ENCODE measurements around the gene TMEM52. TPM values are rescaled to one million over a fixed set of nuclear protein-coding genes. Genes with fewer than 3 reads are reported as not detected.
A peak's percentile ranks its signal among the peaks of the same experiment; 100 is the strongest.

The TMEM52 gene
- total and polyA plus RNA-seq, 3 experiments from 2014 or later = 0.32 to 1.4 (median 0.94) TPM

- Mint-ChIP-seq H3K9me3 (no peaks in the 10 kb centered on the region), H3K27ac (no peak overlapping the region), H3K4me1 (peaks cover 0 to 7% (median 0%) of the 10 kb centered on the region in 3 donors), H3K4me3 (no peak overlapping the region), H3K27me3 (no peaks in the 10 kb centered on the region), H3K36me3 (no peaks in the 10 kb centered on the region)
- peaks cover 12% of the 10 kb centered on the region for H3K4me1 ChIP-seq (ENCODE audit: insufficient read depth, low read length)
- no peak overlapping the region for H3K4me3 ChIP-seq (ENCODE audit: low read length)
- H3K27ac ChIP-seq (ENCODE audit: low read depth, low read length) = no peak overlapping the region
- no peaks in the 10 kb centered on the region for H3K27me3 ChIP-seq (ENCODE audit: insufficient read depth, low read length, poor library complexity, severe bottlenecking)
- no peaks in the 10 kb centered on the region for H3K36me3 ChIP-seq (ENCODE audit: insufficient read depth, low read length)
- ChIA-PET CTCF (interaction anchor here (0.7 kb wide), 1 partner anchor 14 kb away, joined by 3 read pairs; no protein-coding TSS in a partner anchor), POLR2A (no interaction called here)
- no peaks in the 10 kb centered on the region for H3K9me3 ChIP-seq (ENCODE audit: low read length)
- no peak for DNase-seq
Observed at GRCh38 chr1:1922956-1923833, 4.1 kb upstream of the TMEM52 start.

- ChIA-PET POLR2A (no interaction called here), CTCF (no interaction called here)
- Mint-ChIP-seq H3K4me1 (peaks cover 0 to 8% (median 3%) of the 10 kb centered on the region in 3 donors), H3K36me3 (no peaks in the 10 kb centered on the region), H3K27ac (peak overlapping the region in 1 of 8 donors; percentile 42), H3K9me3 (no peaks in the 10 kb centered on the region), H3K27me3 (no peaks in the 10 kb centered on the region), H3K4me3 (no peak overlapping the region)
- no peak overlapping the region for H3K4me3 ChIP-seq (ENCODE audit: low read length)
- H3K9me3 ChIP-seq (ENCODE audit: low read length) = no peaks in the 10 kb centered on the region
- H3K27me3 ChIP-seq (ENCODE audit: insufficient read depth, low read length, poor library complexity, severe bottlenecking) = no peaks in the 10 kb centered on the region
- no peak overlapping the region for H3K27ac ChIP-seq (ENCODE audit: low read depth, low read length)
- H3K36me3 ChIP-seq (ENCODE audit: insufficient read depth, low read length) = no peaks in the 10 kb centered on the region
- no peak for DNase-seq
- peaks cover 18% of the 10 kb centered on the region for H3K4me1 ChIP-seq (ENCODE audit: insufficient read depth, low read length)
Observed at GRCh38 chr1:1922702-1922955, 3.5 kb upstream of the TMEM52 start.

GRCh38 chr1:1921901-1922701, 3.0 kb upstream of the TMEM52 start:
- Mint-ChIP-seq H3K4me1 (peaks cover 0 to 8% (median 3%) of the 10 kb centered on the region in 3 donors), H3K27ac (peak overlapping the region in 3 of 8 donors; percentile 42 to 63 (median 58)), H3K36me3 (no peaks in the 10 kb centered on the region), H3K4me3 (no peak overlapping the region), H3K27me3 (no peaks in the 10 kb centered on the region), H3K9me3 (no peaks in the 10 kb centered on the region)
- Histone ChIP-seq H3K4me1 (ENCODE audit: insufficient read depth, low read length) (peaks cover 18% of the 10 kb centered on the region), H3K36me3 (ENCODE audit: insufficient read depth, low read length) (no peaks in the 10 kb centered on the region), H3K27ac (ENCODE audit: low read depth, low read length) (no peak overlapping the region), H3K27me3 (ENCODE audit: insufficient read depth, low read length, poor library complexity, severe bottlenecking) (no peaks in the 10 kb centered on the region), H3K9me3 (ENCODE audit: low read length) (no peaks in the 10 kb centered on the region), H3K4me3 (ENCODE audit: low read length) (no peak overlapping the region)
- DNase-seq = no peak
- ChIA-PET CTCF (no interaction called here), POLR2A (no interaction called here)

GRCh38 chr1:1921459-1921862, 2.4 kb upstream of the TMEM52 start:
- no peaks in the 10 kb centered on the region for H3K27me3 Mint-ChIP-seq
- CTCF ChIA-PET = interaction anchor here (0.8 to 1.0 kb wide), 2 partner anchors 12 to 123 kb away, joined by 3 to 4 read pairs; no protein-coding TSS in a partner anchor
- no peak overlapping the region for H3K4me3 Mint-ChIP-seq
- H3K27me3 ChIP-seq (ENCODE audit: insufficient read depth, low read length, poor library complexity, severe bottlenecking) = no peaks in the 10 kb centered on the region
- H3K4me3 ChIP-seq (ENCODE audit: low read length) = no peak overlapping the region
- POLR2A ChIA-PET = no interaction called here
- no peaks in the 10 kb centered on the region for H3K36me3 ChIP-seq (ENCODE audit: insufficient read depth, low read length)
- no peaks in the 10 kb centered on the region for H3K36me3 Mint-ChIP-seq
- no peak overlapping the region for H3K27ac ChIP-seq (ENCODE audit: low read depth, low read length)
- H3K4me1 ChIP-seq (ENCODE audit: insufficient read depth, low read length) = peaks cover 18% of the 10 kb centered on the region
- H3K4me1 Mint-ChIP-seq = peaks cover 0 to 8% (median 3%) of the 10 kb centered on the region in 3 donors
- H3K9me3 Mint-ChIP-seq = no peaks in the 10 kb centered on the region
- no peaks in the 10 kb centered on the region for H3K9me3 ChIP-seq (ENCODE audit: low read length)
- DNase-seq = no peak
- no peak overlapping the region for H3K27ac Mint-ChIP-seq

DNA sequence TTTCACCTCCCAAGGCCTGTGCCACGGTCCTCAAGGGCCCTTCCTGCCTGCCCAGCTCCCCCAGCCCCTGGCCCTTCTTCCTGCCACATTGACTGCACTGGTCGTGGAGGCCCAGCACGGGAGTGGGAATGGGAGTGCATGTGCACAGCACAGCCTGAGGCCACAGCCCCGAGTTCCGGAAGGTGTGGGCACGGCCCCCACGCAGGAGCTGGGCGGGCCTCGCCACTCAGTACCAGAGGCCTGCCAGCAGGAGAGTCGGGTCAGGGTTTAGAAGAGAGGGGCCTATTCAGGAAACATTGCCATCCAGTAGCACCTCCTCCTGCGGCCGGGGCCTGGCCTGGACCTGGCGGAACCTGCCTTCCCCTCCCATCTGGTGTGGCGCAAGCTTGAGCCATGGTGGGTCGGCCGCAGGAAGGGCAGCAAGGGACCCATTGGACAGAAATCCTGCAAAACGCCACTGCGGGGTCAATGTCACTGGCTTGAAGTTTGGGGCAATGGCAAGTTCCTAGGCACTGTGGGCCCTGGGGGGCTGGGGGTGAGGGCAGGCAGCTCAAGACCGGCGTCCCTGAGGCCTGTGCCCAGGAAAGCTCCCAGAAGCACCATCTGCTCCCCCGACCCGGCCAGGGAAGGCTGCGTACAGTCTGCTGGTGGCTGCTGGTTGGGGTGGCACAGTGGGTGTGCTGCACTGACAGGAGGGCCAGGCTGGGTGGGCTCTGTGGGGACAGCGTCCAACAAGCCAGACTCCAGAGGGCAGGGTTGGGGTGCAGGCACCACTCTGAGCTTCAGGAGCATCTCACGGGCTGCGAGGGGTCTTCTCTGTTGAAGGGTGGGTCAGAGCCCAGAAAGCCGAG, 1.8 kb upstream of the TMEM52 start:
- CTCF ChIA-PET = interaction anchor here (0.8 to 1.0 kb wide), 2 partner anchors 12 to 124 kb away, joined by 3 to 4 read pairs; no protein-coding TSS in a partner anchor
- peaks cover 18% of the 10 kb centered on the region for H3K4me1 ChIP-seq (ENCODE audit: insufficient read depth, low read length)
- Mint-ChIP-seq H3K9me3 (no peaks in the 10 kb centered on the region), H3K27me3 (no peaks in the 10 kb centered on the region), H3K27ac (peak overlapping the region in 1 of 8 donors; percentile 69), H3K4me3 (peak overlapping the region in 1 of 7 donors; percentile 20), H3K36me3 (no peaks in the 10 kb centered on the region), H3K4me1 (peaks cover 0 to 8% (median 3%) of the 10 kb centered on the region in 3 donors)
- POLR2A ChIA-PET = interaction anchor here (0.6 kb wide), 1 partner anchor 38 kb away, joined by 6 read pairs; no protein-coding TSS in a partner anchor
- no peaks in the 10 kb centered on the region for H3K9me3 ChIP-seq (ENCODE audit: low read length)
- H3K36me3 ChIP-seq (ENCODE audit: insufficient read depth, low read length) = no peaks in the 10 kb centered on the region
- no peak for DNase-seq
- H3K4me3 ChIP-seq (ENCODE audit: low read length) = no peak overlapping the region
- no peak overlapping the region for H3K27ac ChIP-seq (ENCODE audit: low read depth, low read length)
- no peaks in the 10 kb centered on the region for H3K27me3 ChIP-seq (ENCODE audit: insufficient read depth, low read length, poor library complexity, severe bottlenecking)

DNA sequence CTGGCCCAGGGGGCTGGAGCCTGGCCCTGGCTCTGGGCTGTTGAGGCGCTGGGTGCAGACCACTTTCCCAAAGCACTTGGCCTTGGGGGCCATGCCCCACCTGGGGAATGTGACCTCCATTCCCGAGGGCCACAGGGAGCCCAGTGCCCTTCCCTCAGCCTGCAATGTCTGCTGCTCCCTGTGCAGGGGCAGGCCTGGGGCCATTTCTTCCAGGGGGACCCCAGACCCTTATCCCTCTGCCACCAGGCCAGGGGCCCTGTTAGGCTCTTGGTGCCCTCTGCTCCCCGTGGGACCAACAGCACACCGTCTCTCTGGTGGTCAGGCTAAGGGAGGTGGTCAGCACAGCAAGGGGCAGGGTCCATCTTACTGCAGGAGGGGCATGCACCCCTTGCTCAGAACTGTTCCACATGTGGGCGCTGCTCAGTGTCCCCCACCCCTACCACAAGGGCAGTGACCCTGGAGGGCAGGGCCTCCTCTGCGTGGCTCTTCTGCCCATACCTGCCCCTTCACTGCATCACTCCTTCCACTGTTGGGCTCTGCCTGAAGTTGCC, 1.1 kb upstream of the TMEM52 start:
- H3K4me3 ChIP-seq (ENCODE audit: low read length) = no peak overlapping the region
- no peaks in the 10 kb centered on the region for H3K36me3 ChIP-seq (ENCODE audit: insufficient read depth, low read length)
- peak overlapping the region in 2 of 7 donors; percentile 20 to 32 for H3K4me3 Mint-ChIP-seq
- no peaks in the 10 kb centered on the region for H3K27me3 Mint-ChIP-seq
- ChIA-PET POLR2A (interaction anchor here (0.6 kb wide), 1 partner anchor 38 kb away, joined by 6 read pairs; no protein-coding TSS in a partner anchor), CTCF (interaction anchor here (1.0 to 1.3 kb wide), 2 partner anchors 11 to 125 kb away, joined by 3 to 4 read pairs; no protein-coding TSS in a partner anchor)
- DNase-seq = no peak
- H3K4me1 ChIP-seq (ENCODE audit: insufficient read depth, low read length) = peaks cover 18% of the 10 kb centered on the region
- H3K9me3 Mint-ChIP-seq = no peaks in the 10 kb centered on the region
- H3K27me3 ChIP-seq (ENCODE audit: insufficient read depth, low read length, poor library complexity, severe bottlenecking) = no peaks in the 10 kb centered on the region
- H3K36me3 Mint-ChIP-seq = no peaks in the 10 kb centered on the region
- no peaks in the 10 kb centered on the region for H3K9me3 ChIP-seq (ENCODE audit: low read length)
- H3K27ac ChIP-seq (ENCODE audit: low read depth, low read length) = no peak overlapping the region
- H3K4me1 Mint-ChIP-seq = peaks cover 0 to 8% (median 3%) of the 10 kb centered on the region in 3 donors
- H3K27ac Mint-ChIP-seq = peak overlapping the region in 4 of 8 donors; percentile 35 to 69 (median 55)

DNA sequence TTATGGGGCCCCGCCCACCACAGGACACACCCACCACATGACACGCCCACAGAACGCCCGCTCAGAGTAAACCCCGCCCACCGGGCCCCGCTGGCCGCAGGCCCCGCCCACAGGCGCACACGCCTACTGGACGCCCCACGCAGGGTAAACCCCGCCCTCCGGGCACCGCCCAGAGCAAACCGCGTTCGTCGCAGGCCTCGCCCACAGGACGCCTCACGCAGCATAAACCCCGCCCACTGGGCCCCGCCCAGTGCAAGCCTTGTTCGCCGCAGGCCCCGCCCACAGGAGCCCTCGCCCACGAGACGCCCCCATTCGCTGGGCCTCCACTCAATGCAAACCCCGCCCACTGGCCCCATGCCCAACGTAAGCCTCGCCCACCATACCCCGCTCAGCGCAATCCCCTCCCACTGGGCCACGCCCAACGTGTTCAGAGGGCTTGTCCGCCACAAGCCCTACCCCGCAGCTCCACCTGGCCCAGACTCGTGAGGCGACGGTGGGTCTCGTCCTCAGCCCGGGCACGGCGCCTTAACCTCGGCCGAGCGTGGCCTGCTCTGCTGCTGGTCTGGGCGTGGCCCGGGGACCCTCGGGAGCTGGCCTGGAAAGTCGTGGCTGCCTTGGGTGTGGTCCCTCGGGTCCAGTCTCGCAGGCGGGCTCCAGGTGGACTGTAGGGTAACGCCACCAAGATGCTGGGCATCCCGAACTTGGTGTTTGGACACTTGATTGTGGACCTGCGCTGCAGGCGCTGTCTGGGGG, 401 bp upstream of the TMEM52 start:
- H3K9me3 Mint-ChIP-seq = no peaks in the 10 kb centered on the region
- H3K4me1 Mint-ChIP-seq = peaks cover 0 to 8% (median 3%) of the 10 kb centered on the region in 3 donors
- no peaks in the 10 kb centered on the region for H3K27me3 ChIP-seq (ENCODE audit: insufficient read depth, low read length, poor library complexity, severe bottlenecking)
- peak overlapping the region; percentile 60 to 75 (median 69) for H3K4me3 Mint-ChIP-seq
- peak; percentile 99 to 100 (median 100) for DNase-seq
- POLR2A ChIA-PET = no interaction called here
- H3K27me3 Mint-ChIP-seq = no peaks in the 10 kb centered on the region
- H3K4me1 ChIP-seq (ENCODE audit: insufficient read depth, low read length) = peaks cover 18% of the 10 kb centered on the region
- peak overlapping the region; percentile 26 to 94 (median 71) for H3K27ac Mint-ChIP-seq
- H3K4me3 ChIP-seq (ENCODE audit: low read length) = peak overlapping the region; percentile 51
- CTCF ChIA-PET = interaction anchor here (1.0 to 1.3 kb wide), 2 partner anchors 11 to 125 kb away, joined by 3 to 4 read pairs; no protein-coding TSS in a partner anchor
- no peaks in the 10 kb centered on the region for H3K36me3 Mint-ChIP-seq
- no peaks in the 10 kb centered on the region for H3K9me3 ChIP-seq (ENCODE audit: low read length)
- no peaks in the 10 kb centered on the region for H3K36me3 ChIP-seq (ENCODE audit: insufficient read depth, low read length)
- H3K27ac ChIP-seq (ENCODE audit: low read depth, low read length) = no peak overlapping the region

Measured in CD8-positive, alpha-beta memory T cell (primary cell).